Non-pigmented ciliary epithelial cell (primary cell): Measurements from ENCODE around the gene SEMA3G.

ENCODE experiments used
- DNase-seq: peaks from one replicate; pipeline ENCODE4 v3.0.0-alpha.2; 2010; ENCODE audit warnings: low read depth

The SEMA3G gene

GRCh38 chr3:52438579-52439425 is 6.1 kb downstream of the SEMA3G start:
- DNase-seq, result no peak

GRCh38 chr3:52438104-52438376 is 6.9 kb downstream of the SEMA3G start:
- no peak for DNase-seq

- DNase-seq, result no peak
Measured at GRCh38 chr3:52437326-52438103, 7.4 kb downstream of the SEMA3G start.

GRCh38 chr3:52436500-52437149 is 8.3 kb downstream of the SEMA3G start:
- DNase-seq, result no peak

- DNase-seq, result no peak
Measured at GRCh38 chr3:52435246-52436101, 9.4 kb downstream of the SEMA3G start.

- DNase-seq, result no peak
Measured at GRCh38 chr3:52434491-52435115, 10.3 kb downstream of the SEMA3G start.

GRCh38 chr3:52433996-52434479 is 10.9 kb downstream of the SEMA3G start:
- DNase-seq, result no peak

GRCh38 chr3:52433328-52433995 is 11.4 kb downstream of the SEMA3G start:
- no peak for DNase-seq

- no peak for DNase-seq
Measured at GRCh38 chr3:52432691-52433141, 12.2 kb downstream of the SEMA3G start.

- no peak for DNase-seq
Measured at GRCh38 chr3:52432225-52432624, 12.7 kb downstream of the SEMA3G start.

GRCh38 chr3:52431459-52432223 is 13.3 kb downstream of the SEMA3G start:
- DNase-seq, result no peak

GRCh38 chr3:52430416-52430810 is 14.5 kb downstream of the SEMA3G start:
- no peak for DNase-seq

- DNase-seq, result no peak
Measured at GRCh38 chr3:52429779-52430415, 15.0 kb downstream of the SEMA3G start.

GRCh38 chr3:52429031-52429430 is 15.9 kb downstream of the SEMA3G start:
- no peak for DNase-seq

- no peak for DNase-seq
Measured at GRCh38 chr3:52428151-52429005, 16.5 kb downstream of the SEMA3G start.

- DNase-seq, result no peak
Measured at GRCh38 chr3:52423173-52423572, 21.7 kb downstream of the SEMA3G start.

GRCh38 chr3:52422669-52423068 is 22.2 kb downstream of the SEMA3G start:
- DNase-seq, result no peak

- no peak for DNase-seq
Measured at GRCh38 chr3:52420388-52420787, 24.5 kb downstream of the SEMA3G start.

- no peak for DNase-seq
Measured at GRCh38 chr3:52415800-52416199, 29.1 kb downstream of the SEMA3G start.
